Stimulated activated CD4-positive, alpha-beta T cell treated with anti-CD3 and anti-CD28 coated beads, TNF-alpha, amount 100 ng/mL, for 4 hours (primary cell): ENCODE results near the gene ZNF221.

ENCODE experiments used
- DNase-seq, 3 experiments: peaks; one replicate each; pipeline ENCODE4 v3.0.0-alpha.2; 2020; ENCODE audit warnings: low read depth in 3 of 3

Gene ZNF221

DNA sequence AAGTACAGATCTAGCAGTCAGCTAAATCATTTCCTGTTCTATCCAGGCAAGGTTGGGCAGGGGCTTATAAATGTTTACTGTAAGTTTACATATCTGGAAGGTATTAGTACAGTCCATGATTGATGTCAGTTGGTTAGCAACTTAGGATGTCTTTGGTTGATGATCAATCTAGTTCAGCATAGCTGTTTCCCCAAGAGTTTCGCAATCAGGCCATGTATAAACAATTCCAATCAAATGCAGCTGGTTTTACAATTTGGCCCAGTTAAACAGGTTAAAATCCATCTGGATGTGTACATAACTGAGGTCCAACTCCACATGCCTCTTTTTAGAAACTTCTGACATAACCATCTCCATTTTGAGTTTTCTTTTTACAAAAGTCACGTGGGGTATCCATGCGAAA lies 6.9 kb downstream of the ZNF221 start:
- no peak for DNase-seq

- no peak for DNase-seq
Measured at GRCh38 chr19:43960411-43960810, 9.4 kb downstream of the ZNF221 start.

GRCh38 chr19:43966079-43966694 lies 15.2 kb downstream of the ZNF221 start:
- DNase-seq = no peak

- no peak for DNase-seq
Measured at GRCh38 chr19:43976732-43977131, 25.7 kb downstream of the ZNF221 start.

- DNase-seq = no peak
Measured at GRCh38 chr19:43983544-43983911, 32.5 kb downstream of the ZNF221 start.

DNA sequence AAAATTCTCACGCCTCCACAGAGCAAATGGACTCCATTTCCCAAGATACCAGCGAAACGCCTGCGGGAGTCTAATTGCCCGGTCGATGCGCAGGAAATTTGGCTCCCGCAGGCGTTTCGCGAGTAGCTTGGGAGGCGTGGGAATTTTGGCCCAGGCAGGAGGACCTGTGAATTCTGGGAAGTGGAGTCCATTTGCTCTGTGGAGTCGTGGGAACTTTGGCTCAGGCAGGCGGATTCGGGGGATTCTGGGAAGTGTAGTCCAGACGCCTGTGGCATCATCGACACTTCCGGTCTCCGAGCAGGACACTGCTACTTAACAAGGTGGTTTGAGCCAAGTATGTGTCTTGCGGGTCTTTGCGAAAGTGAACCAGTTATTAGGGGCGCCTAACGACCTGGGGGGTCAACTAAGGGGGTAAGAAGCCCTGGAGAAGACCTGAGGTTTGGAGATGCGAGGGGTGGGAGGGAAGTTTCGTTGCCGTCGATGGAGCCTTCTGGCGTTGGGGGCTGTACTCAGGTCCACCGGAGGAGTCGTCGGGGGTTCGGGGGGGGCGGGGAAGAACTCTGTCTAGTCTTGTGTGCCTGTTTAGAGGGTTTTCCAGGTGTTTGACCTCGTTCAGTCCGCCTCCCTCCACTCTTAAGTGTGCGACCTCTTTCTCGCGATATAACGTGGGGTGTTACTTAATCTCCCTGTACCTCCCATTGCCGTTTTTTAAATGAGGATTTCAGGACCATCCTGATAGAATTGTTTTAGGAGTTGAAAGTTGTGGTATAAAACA lies 33.1 kb downstream of the ZNF221 start, which contains the start of gene ZNF155:
Gene ZNF155, plus strand, starts transcription at position 277 of the 775 bp plus-strand sequence. CDS start 4,356 bp downstream, outside the sequence.
- DNase-seq = peak; percentile 38 to 50 (median 46)

- no peak for DNase-seq
Measured at GRCh38 chr19:43984687-43985000, 33.6 kb downstream of the ZNF221 start.

DNA sequence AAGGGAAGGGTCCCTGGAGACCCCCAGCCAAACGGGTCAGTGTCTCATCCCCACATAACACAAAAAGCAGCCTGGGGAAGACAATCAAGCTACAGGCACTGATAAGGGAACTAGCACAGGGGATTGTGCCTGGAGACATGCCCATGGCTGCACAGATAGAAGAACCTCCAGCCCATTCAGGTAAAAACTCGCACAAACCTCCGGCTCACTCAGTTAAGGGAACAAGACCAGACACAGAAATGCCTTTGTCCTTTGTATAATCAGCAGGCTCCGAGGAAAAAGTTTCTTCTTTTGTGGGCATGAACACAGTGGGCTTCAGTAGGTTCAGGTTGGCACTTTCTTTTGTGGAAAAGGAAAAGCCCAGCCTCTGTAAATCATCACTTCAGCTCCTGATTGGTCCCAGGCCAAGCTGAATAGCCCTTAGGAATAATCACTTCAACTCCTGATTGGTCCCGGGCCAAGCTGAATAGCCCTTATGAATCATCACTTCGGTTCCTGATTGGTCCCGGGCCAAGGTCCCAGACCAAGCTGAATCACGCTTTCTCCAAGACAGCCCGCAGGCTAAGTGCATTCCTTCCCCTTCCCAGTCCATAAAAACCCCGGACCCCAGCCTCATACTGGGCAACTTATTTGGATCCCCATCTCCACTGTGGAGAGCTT lies 46.7 kb downstream of the ZNF221 start:
- no peak for DNase-seq

- no peak for DNase-seq
Measured at GRCh38 chr19:44002212-44002565, 51.2 kb downstream of the ZNF221 start.

- peak; percentile 47 to 68 (median 65) for DNase-seq
Measured at GRCh38 chr19:44002566-44003460, 51.8 kb downstream of the ZNF221 start, which contains the start of gene ZNF230. Gene ZNF230, plus strand, starts transcription at chr19:44002957. Its CDS starts 4,122 bp downstream, at chr19:44007079.

GRCh38 chr19:44003461-44004009 lies 52.5 kb downstream of the ZNF221 start:
- DNase-seq = no peak

DNA sequence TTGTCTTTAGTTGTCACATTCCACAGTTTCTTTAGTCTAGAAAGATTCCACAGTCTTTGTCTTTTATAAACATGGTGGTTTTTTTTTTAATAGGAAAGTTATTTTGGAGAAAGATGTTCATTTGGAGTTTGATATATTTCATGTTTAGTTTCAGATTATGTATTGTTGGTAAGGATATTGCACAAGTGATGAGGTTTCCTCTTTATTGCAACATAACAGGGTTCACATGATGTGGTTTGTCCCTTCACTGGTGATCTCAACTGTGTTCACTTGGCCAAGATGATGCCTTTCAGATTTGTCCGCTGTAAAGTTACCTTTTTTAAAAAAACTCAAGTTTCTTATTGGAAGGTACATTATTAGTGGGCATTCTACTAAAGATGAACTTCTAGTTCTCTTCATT lies 54.9 kb downstream of the ZNF221 start:
- DNase-seq = no peak

GRCh38 chr19:44007473-44007872 lies 56.4 kb downstream of the ZNF221 start:
- no peak for DNase-seq

GRCh38 chr19:44010468-44010867 lies 59.4 kb downstream of the ZNF221 start:
- no peak for DNase-seq
